HG02571 (cell line): Measurements from ENCODE around the gene SLC35B1.
"Not testable (repeated sequence)": the region's sequence is repeated elsewhere in the genome, so short reads cannot be mapped to it uniquely, and the experiment has no call there.

Experiments
- ATAC-seq: cut with Tn5 transposase; IDR thresholded peaks from one replicate; pipeline ENCODE4 v1.9.1; 2021; ENCODE audit warnings: mild to moderate bottlenecking, moderate library complexity; ENCODE audit not compliant: unreplicated experiment

The SLC35B1 gene

GRCh38 chr17:49734515-49735490, 27.0 kb upstream of the SLC35B1 start:
- no peak for ATAC-seq

- no peak for ATAC-seq
Measured at GRCh38 chr17:49731435-49731831, 23.7 kb upstream of the SLC35B1 start.

- no peak for ATAC-seq
Measured at GRCh38 chr17:49730785-49731434, 23.1 kb upstream of the SLC35B1 start.

GRCh38 chr17:49730078-49730784, 22.5 kb upstream of the SLC35B1 start:
- no peak for ATAC-seq

GRCh38 chr17:49729069-49729468, 21.3 kb upstream of the SLC35B1 start:
- no peak for ATAC-seq

- no peak for ATAC-seq
Measured at GRCh38 chr17:49728425-49728824, 20.7 kb upstream of the SLC35B1 start.

GRCh38 chr17:49727380-49727779, 19.6 kb upstream of the SLC35B1 start:
- no peak for ATAC-seq

GRCh38 chr17:49725452-49726130, 17.8 kb upstream of the SLC35B1 start:
- ATAC-seq = no peak

GRCh38 chr17:49724552-49724951, 16.8 kb upstream of the SLC35B1 start:
- not testable (repeated sequence) for ATAC-seq

GRCh38 chr17:49723423-49723822, 15.7 kb upstream of the SLC35B1 start:
- no peak for ATAC-seq

- no peak for ATAC-seq
Measured at GRCh38 chr17:49722066-49722465, 14.3 kb upstream of the SLC35B1 start.

GRCh38 chr17:49717371-49717861, 9.7 kb upstream of the SLC35B1 start:
- no peak for ATAC-seq

GRCh38 chr17:49716668-49717364, 9.1 kb upstream of the SLC35B1 start:
- no peak for ATAC-seq

- ATAC-seq = no peak
Measured at GRCh38 chr17:49715717-49716279, 8.0 kb upstream of the SLC35B1 start.

- ATAC-seq = no peak
Measured at GRCh38 chr17:49715216-49715615, 7.5 kb upstream of the SLC35B1 start.

- no peak for ATAC-seq
Measured at GRCh38 chr17:49708515-49709183, 885 bp upstream of the SLC35B1 start.

- ATAC-seq = no peak
Measured at GRCh38 chr17:49707246-49707607, 537 bp downstream of the SLC35B1 start.

GRCh38 chr17:49705254-49705653, 2.5 kb downstream of the SLC35B1 start:
- ATAC-seq = no peak

GRCh38 chr17:49703557-49704277, 4.0 kb downstream of the SLC35B1 start:
- ATAC-seq = no peak
